T47D (cell line): Measurements from ENCODE around the gene AGBL1.

Experiments used
- DNase-seq, 2 experiments: peaks; one replicate each; pipeline versions ENCODE4 v3.0.0 to v3.0.0-alpha.2; 2011 to 2012; ENCODE audit warnings: low read depth in 1 of 2, low spot score in 1 of 2
- JUND ChIP-seq: IDR thresholded peaks from 2 replicates; pipeline ENCODE4 v1.6.1; 2012; ENCODE audit warnings: low read depth
- in situ Hi-C: cut with HindIII; loops from 2 replicates; pipeline ENCODE4 v1.10.0; 2016; ENCODE audit warnings: low sequenced_read_pairs, low pct_unique_long_range_greater_than_20kb

AGBL1 gene

GRCh38 chr15:86664581-86664980 is 584.9 kb downstream of the AGBL1 start:
- no peak for TF ChIP-seq JUND
- in situ Hi-C loops, result no loop called here
- DNase-seq, result no peak

GRCh38 chr15:86676002-86676401 is 596.3 kb downstream of the AGBL1 start:
- DNase-seq, result no peak
- in situ Hi-C loops, result no loop called here
- TF ChIP-seq JUND, result no peak

GRCh38 chr15:86677278-86677677 is 597.6 kb downstream of the AGBL1 start:
- in situ Hi-C loops, result no loop called here
- peak in 1 of 2 experiments; percentile 5 for DNase-seq
- no peak for TF ChIP-seq JUND

DNA sequence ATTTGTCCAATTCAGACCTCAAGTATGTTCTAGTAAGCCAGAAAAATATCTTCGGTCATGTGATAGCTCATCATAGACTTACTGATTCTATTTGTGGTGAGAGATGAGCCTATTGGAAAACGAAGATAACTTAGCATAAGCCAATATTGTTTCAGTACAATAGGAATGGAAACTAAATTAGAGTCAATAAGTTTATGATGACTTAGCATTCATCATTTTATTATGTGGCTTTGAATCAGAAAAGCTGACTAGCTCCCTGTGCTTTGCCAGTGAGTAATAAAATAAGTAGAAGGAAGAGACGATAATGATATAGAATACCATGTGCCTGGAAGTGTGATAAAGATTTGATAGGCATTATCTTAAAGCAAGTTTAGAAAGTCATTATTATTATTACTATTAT is 605.6 kb downstream of the AGBL1 start:
- TF ChIP-seq JUND, result no peak
- in situ Hi-C loops, result no loop called here

GRCh38 chr15:86689006-86689405 is 609.3 kb downstream of the AGBL1 start:
- DNase-seq, result no peak
- TF ChIP-seq JUND, result no peak
- in situ Hi-C loops, result no loop called here

More for the DNA sequence above, 605.6 kb downstream of the AGBL1 start:
- no peak for DNase-seq

DNA sequence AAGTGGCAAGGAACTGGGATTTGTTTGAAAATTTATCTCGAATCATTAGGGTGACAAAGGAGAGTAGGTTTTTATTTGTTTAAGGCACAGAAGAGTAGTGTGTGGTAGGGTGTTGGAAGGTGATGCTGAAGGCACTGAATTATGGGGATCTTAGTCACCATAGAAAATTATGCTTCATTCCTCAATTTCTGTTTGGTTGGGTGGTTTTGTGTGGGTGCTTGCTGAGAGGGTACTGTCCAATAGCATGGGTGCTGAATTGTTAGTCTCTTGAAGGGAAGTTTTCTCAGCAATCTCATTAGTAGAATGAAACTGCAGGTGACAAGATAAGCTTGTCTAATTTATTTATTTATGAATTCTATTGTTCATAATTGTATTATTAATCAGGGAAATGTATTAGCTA is 610.9 kb downstream of the AGBL1 start:
- DNase-seq, result peak; percentile 4 to 34
- no peak for TF ChIP-seq JUND
- in situ Hi-C loops, result no loop called here

DNA sequence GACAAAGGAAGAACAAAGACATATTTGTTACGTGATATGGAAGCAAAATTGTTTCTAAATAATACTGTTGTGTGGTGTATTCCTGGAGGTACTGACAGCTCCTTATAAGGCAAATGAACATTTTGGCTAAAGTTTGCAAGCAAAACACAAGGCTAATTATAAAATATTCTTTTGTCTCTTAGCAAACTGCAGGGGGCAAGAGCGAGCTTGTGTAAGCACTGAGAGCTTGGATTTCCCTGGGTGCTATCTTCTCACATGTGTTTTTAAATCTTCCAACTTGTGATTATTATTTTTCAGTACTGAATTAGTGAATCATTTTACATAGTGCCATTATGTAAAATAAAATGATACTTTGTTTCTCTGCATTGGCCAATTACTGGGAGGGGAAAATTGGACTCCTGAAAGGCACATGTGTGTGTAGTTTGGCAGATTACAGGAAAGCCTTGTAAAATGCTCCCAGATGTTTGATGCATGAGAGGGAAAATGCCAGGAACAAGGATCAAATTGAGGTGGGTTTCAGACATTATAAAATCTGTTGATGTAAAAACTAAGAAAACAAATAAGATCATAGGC is 611.5 kb downstream of the AGBL1 start:
- no peak for DNase-seq
- in situ Hi-C loops, result no loop called here
- TF ChIP-seq JUND, result no peak

GRCh38 chr15:86700864-86701610 is 621.4 kb downstream of the AGBL1 start:
- in situ Hi-C loops, result no loop called here
- DNase-seq, result no peak
- TF ChIP-seq JUND, result no peak

GRCh38 chr15:86701611-86701963 is 621.9 kb downstream of the AGBL1 start:
- no peak for DNase-seq
- in situ Hi-C loops, result no loop called here
- TF ChIP-seq JUND, result no peak

- in situ Hi-C loops, result no loop called here
- no peak for DNase-seq
- TF ChIP-seq JUND, result no peak
Measured at GRCh38 chr15:86706813-86707212, 627.1 kb downstream of the AGBL1 start.

GRCh38 chr15:86711476-86711875 is 631.8 kb downstream of the AGBL1 start:
- no peak for DNase-seq
- in situ Hi-C loops, result no loop called here
- no peak for TF ChIP-seq JUND

GRCh38 chr15:86714241-86714640 is 634.6 kb downstream of the AGBL1 start:
- DNase-seq, result no peak
- in situ Hi-C loops, result no loop called here
- no peak for TF ChIP-seq JUND

GRCh38 chr15:86725628-86726027 is 646.0 kb downstream of the AGBL1 start:
- DNase-seq, result no peak
- no peak for TF ChIP-seq JUND
- in situ Hi-C loops, result no loop called here

DNA sequence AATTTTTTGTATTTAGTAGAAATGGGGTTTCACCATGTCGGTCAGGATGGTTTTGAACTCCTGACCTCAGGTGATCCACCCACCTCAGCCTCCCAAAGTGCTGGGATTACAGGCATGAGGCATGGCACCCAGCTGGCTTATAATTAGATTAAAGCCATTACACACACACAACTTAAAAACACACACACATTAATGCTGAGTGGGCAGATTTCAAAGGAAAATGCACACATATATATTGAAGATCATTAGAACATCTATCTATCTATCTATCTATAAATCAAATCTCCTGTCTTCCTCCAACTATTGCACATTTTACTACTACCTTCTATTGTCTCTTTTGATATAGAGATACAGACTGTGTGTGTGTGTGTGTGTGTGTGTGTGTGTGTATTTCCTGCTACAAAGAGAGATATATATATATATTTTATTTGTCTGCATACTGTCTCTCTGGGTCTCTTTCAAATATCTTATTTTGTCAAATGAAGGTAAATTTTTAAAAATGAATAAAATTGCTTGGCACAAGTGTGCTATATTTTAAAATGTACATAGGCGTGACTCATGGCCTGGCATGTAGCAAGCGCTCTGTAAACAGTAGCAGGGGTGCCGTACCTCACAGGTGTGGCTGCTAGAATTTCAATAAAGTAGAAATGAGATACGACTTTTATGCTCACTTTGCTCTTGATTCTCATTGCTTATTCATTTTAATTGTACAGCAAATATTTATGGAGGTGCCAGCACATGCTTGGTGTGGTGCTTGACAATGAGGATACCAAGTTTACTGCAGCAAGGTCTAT is 655.8 kb downstream of the AGBL1 start:
- in situ Hi-C loops, result no loop called here
- no peak for DNase-seq
- no peak for TF ChIP-seq JUND
